SK-N-SH treated with all-trans-retinoic acid at 6 μM for 48 hours (cell line): Measurements from ENCODE around the gene C11orf52.

ENCODE experiments used
- BACH2 ChIP-seq: fragments of 250-450 bp; sonication (Bioruptor Pico); IDR thresholded peaks from 2 replicates; pipeline ENCODE4 v1.9.0; 2021; ENCODE audit warnings: mild to moderate bottlenecking, borderline replicate concordance
- ESRRG ChIP-seq: fragments of 250-450 bp; sonication (Bioruptor Pico); IDR thresholded peaks from 2 replicates; pipeline ENCODE4 v1.6.1; 2021; ENCODE audit warnings: mild to moderate bottlenecking
- RARB ChIP-seq: fragments of 250-450 bp; sonication (Bioruptor Pico); IDR thresholded peaks from 2 replicates; pipeline ENCODE4 v1.8.0; 2021; ENCODE audit warnings: mild to moderate bottlenecking, moderate library complexity
- TF ChIP-seq, protein P1 (sequence below): fragments of 250-450 bp; sonication (Bioruptor Pico); IDR thresholded peaks from 2 replicates; pipeline ENCODE4 v1.5.1; 2020; ENCODE audit warnings: low read depth, mild to moderate bottlenecking, moderate library complexity

DNA sequence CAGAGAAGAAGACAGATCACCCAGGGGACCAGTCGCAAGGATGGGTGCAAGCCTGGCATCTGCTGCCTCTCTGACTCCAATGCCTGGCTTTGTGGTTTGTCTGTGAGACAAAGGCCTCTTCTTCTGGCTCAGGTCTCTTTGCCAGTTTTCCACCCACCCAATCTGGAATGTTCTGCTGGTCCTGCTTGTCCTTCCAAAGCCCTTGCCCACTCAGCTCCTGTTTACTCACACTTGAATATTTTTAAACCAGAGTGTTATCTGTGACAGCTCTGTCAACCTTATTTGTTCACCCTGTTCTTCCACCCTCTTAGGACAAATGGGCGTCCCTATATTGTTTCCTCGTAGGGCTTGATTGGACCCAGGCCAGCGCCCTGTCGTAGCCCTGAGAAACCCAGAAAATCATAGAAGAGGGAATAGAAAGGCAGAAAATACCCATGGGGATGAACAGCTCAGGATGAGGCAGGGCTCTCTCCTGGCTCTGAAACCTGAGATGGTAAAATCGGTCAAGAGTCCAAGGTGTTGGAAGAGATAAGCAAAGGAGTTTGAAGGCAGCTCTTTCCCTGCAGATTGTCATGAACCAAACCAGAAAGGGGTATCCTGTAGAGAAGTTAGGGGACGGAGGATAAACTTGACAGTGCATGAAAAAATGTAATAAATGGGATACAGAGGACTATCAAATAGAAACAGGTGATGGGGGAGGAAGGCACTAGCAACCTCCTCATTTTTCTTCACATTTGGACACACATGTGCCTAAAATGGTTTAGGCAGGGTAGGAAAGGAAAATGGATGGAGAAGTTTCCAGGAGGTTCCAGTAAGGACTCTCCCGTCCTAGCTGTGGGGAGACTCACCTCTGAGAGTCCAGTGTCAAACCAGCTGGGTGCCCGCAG lies 7.8 kb upstream of the C11orf52 start:
- TF ChIP-seq, protein P1, sequence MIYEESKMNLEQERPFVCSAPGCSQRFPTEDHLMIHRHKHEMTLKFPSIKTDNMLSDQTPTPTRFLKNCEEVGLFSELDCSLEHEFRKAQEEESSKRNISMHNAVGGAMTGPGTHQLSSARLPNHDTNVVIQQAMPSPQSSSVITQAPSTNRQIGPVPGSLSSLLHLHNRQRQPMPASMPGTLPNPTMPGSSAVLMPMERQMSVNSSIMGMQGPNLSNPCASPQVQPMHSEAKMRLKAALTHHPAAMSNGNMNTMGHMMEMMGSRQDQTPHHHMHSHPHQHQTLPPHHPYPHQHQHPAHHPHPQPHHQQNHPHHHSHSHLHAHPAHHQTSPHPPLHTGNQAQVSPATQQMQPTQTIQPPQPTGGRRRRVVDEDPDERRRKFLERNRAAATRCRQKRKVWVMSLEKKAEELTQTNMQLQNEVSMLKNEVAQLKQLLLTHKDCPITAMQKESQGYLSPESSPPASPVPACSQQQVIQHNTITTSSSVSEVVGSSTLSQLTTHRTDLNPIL (CRISPR knock-in tag) = no peak
- TF ChIP-seq BACH2 (no peak), ESRRG (no peak), RARB (no peak)
